ENCODE measurements around the gene MAGIX. TPM values are rescaled to one million over a fixed set of nuclear protein-coding genes. Genes with fewer than 3 reads are reported as not detected.

MAGIX gene
- polyA plus RNA-seq, 1 donor from 2014 or later = 0.49 TPM

GRCh38 chrX:49199315-49199595 is 36.7 kb downstream of the MAGIX start:
- Mint-ChIP-seq H3K27ac (no peak overlapping the region), H3K27me3 (no peaks in the 10 kb centered on the region), H3K4me1 (peaks cover 0 to 3% (median 3%) of the 10 kb centered on the region in 3 donors), H3K36me3 (peaks cover 2% of the 10 kb centered on the region), H3K9me3 (no peaks in the 10 kb centered on the region), H3K4me3 (no peak overlapping the region)

GRCh38 chrX:49199906-49200771 is 37.6 kb downstream of the MAGIX start, which contains the start of gene SYP:
Gene SYP, minus strand, starts transcription at chrX:49200193. Its CDS starts 7 bp downstream, at chrX:49200186.
- Mint-ChIP-seq H3K36me3 (no peaks in the 10 kb centered on the region), H3K27me3 (no peaks in the 10 kb centered on the region), H3K4me3 (peak within 1 kb of the TSS; percentile 13 to 85 (median 76)), H3K4me1 (peaks cover 0 to 3% (median 3%) of the 10 kb centered on the region in 3 donors), H3K9me3 (no peaks in the 10 kb centered on the region), H3K27ac (peak within 1 kb of the TSS in 2 of 3 donors; percentile 1 to 71)

DNA sequence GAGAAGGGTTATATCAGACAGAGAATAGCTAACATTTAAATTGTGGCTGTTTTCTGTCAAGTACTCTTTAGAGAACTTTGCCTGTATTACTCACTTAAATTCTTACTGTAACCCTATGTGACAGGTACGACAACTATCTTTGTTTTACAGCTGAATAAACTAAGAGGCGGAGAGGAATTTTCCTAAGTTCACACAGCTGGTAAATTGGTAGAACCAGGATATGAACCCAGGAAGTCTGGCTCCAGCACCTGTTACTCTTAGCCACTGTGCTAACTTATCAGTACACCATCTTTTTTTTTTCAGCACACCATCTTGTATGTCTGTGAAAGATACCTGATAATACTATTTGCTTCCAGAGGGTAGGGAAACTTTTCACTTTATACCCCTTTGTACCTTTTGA is 39.5 kb downstream of the MAGIX start:
- H3K9me3 Mint-ChIP-seq = no peaks in the 10 kb centered on the region
- H3K27me3 Mint-ChIP-seq = no peaks in the 10 kb centered on the region
- H3K4me3 Mint-ChIP-seq = no peak overlapping the region
- H3K27ac Mint-ChIP-seq = no peak overlapping the region
- peaks cover 0 to 3% (median 3%) of the 10 kb centered on the region in 3 donors for H3K4me1 Mint-ChIP-seq
- no peaks in the 10 kb centered on the region for H3K36me3 Mint-ChIP-seq

DNA sequence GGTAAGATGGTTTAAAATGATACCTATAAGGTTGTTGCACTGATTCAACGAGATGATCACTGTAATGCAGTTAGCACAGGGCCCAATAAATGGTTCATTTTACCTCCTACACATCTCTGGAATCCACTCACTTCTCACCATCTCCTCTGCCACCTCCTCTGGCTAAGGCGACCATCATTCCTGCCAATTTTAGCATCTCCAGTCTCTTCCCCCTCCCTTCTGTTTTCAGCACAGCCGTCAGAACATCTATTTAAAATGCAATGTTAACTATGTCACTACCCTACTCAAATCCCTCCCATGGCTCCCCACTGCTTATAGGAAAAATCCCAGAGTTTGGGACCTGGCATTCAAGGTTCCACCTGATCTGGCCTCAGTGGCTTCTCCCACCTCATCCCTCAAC is 41.0 kb downstream of the MAGIX start:
- Mint-ChIP-seq H3K4me3 (no peak overlapping the region), H3K9me3 (no peaks in the 10 kb centered on the region), H3K4me1 (peaks cover 0 to 2% (median 0%) of the 10 kb centered on the region in 3 donors), H3K27me3 (no peaks in the 10 kb centered on the region), H3K36me3 (no peaks in the 10 kb centered on the region), H3K27ac (no peak overlapping the region)

DNA sequence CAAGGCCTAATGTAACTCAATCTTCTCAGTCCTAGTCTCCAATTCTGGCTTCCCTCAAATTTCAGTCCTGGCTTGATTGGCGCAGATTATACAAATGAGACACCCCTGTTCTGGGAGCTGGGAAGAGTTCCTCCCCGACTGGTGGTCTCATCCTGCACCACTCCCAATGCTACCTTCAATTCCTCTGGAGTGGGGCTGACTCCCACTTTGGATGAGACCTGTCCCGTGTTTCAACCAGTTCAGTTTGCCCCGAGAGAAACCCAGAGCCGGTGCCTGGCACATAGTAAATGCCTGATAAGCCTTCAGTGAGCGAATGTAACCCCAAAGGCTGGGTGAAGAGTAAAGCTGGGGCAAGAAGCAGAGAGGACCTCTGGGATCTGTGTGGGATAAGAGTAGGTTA is 41.5 kb downstream of the MAGIX start:
- Mint-ChIP-seq H3K27me3 (no peaks in the 10 kb centered on the region), H3K4me1 (peaks cover 0 to 2% (median 0%) of the 10 kb centered on the region in 3 donors), H3K9me3 (no peaks in the 10 kb centered on the region), H3K36me3 (no peaks in the 10 kb centered on the region), H3K4me3 (no peak overlapping the region), H3K27ac (no peak overlapping the region)

GRCh38 chrX:49204709-49205108 is 42.2 kb downstream of the MAGIX start:
- no peaks in the 10 kb centered on the region for H3K9me3 Mint-ChIP-seq
- H3K27ac Mint-ChIP-seq = no peak overlapping the region
- H3K4me1 Mint-ChIP-seq = peaks cover 0 to 2% (median 0%) of the 10 kb centered on the region in 3 donors
- H3K4me3 Mint-ChIP-seq = no peak overlapping the region
- no peaks in the 10 kb centered on the region for H3K36me3 Mint-ChIP-seq
- H3K27me3 Mint-ChIP-seq = no peaks in the 10 kb centered on the region

DNA sequence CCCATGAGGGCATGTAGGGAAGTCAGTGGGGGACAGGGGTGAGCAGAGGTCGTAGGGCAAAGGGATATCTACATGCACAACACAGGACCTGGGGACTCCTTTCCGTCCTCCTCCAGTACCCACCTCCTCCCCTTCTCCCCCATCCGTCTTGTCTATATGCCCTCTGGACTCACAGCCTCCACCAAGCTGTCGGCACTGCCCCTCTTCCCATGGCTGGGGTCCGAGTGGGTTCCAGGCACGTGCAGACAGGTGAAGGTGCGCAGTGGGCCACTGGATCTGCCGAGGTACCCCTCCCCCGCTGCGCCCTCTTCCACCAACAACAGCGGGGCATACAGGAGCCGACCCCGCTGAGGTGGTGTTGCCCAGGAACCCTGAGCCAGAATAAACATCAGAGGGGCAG is 42.9 kb downstream of the MAGIX start:
- Mint-ChIP-seq H3K4me1 (peaks cover 0 to 2% (median 0%) of the 10 kb centered on the region in 3 donors), H3K36me3 (no peaks in the 10 kb centered on the region), H3K4me3 (peak overlapping the region in 1 of 4 donors; percentile 73), H3K9me3 (no peaks in the 10 kb centered on the region), H3K27ac (no peak overlapping the region), H3K27me3 (no peaks in the 10 kb centered on the region)

DNA sequence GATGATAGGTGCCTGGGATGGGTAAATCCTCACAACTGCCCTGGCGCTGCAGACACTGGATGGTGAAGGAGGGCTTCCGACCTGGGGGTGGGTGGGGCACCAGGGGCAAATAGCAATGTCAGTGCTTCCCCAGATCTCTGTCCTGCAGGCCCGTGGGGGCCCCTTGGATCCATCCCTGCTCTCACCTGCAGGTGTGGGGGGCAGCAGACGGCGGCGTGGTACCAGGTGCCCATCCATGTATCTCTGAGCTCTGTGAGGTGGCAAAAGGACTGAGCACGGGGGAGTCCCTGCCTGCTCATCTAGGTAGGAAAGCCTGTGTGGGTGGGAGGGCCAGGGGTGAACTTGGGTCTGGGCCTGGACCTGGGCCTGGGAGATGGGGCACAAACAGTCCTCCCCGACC is 44.0 kb downstream of the MAGIX start:
- Mint-ChIP-seq H3K9me3 (no peaks in the 10 kb centered on the region), H3K36me3 (no peaks in the 10 kb centered on the region), H3K27ac (no peak overlapping the region), H3K4me1 (no peaks in the 10 kb centered on the region), H3K27me3 (no peaks in the 10 kb centered on the region), H3K4me3 (no peak overlapping the region)

- no peak overlapping the region for H3K27ac Mint-ChIP-seq
- H3K4me1 Mint-ChIP-seq = no peaks in the 10 kb centered on the region
- H3K4me3 Mint-ChIP-seq = no peak overlapping the region
- no peaks in the 10 kb centered on the region for H3K27me3 Mint-ChIP-seq
- no peaks in the 10 kb centered on the region for H3K36me3 Mint-ChIP-seq
- no peaks in the 10 kb centered on the region for H3K9me3 Mint-ChIP-seq
These were observed 45.8 kb downstream of the MAGIX start for GRCh38 chrX:49208399-49208798.

- H3K4me3 Mint-ChIP-seq = no peak overlapping the region
- H3K4me1 Mint-ChIP-seq = no peaks in the 10 kb centered on the region
- H3K27me3 Mint-ChIP-seq = no peaks in the 10 kb centered on the region
- no peaks in the 10 kb centered on the region for H3K36me3 Mint-ChIP-seq
- peaks cover 0 to 2% (median 0%) of the 10 kb centered on the region in 3 donors for H3K9me3 Mint-ChIP-seq
- H3K27ac Mint-ChIP-seq = no peak overlapping the region
These were observed 47.1 kb downstream of the MAGIX start for GRCh38 chrX:49209434-49210251.

DNA sequence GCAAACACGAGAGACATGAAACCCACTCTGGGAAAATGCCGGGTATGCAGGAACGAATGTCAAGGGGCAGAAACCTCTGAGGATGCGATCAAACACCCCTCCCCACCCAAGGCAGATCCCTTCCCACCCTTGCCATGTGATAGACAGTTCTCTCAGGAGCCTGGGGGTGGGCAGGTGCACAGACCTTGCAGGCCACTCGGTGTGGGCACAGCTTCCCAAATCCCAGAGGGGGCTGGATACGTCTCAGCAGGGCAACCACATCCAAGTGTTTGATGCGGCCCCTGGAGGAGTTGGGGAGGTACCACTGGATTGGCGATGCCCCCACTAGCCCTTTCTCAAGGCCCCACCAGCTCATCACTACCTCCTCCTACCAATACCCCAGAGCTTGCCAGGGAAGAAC is 47.8 kb downstream of the MAGIX start:
- no peak overlapping the region for H3K27ac Mint-ChIP-seq
- no peaks in the 10 kb centered on the region for H3K27me3 Mint-ChIP-seq
- H3K9me3 Mint-ChIP-seq = peaks cover 0 to 2% (median 0%) of the 10 kb centered on the region in 3 donors
- no peaks in the 10 kb centered on the region for H3K4me1 Mint-ChIP-seq
- H3K4me3 Mint-ChIP-seq = no peak overlapping the region
- H3K36me3 Mint-ChIP-seq = peaks cover 2% of the 10 kb centered on the region

DNA sequence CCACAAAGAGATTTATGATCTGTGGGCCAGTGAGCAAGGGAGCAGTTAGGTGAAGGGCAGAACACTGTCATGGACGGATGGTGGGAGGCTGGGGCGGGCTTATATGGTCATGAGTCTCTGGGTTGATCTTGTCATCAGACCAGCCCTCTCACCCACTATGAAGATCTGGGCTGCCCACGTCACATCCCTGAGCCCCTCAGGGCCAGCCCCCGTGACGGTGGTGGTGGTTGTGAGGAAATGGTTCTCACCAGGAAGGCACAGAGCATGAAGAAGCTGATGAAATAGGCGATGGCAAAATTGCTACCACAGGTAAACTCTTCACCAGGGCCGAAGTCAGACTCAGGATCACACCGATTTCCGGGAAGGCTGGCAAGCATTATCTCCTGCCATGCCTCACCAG is 48.5 kb downstream of the MAGIX start:
- no peak overlapping the region for H3K27ac Mint-ChIP-seq
- H3K27me3 Mint-ChIP-seq = peaks cover 2% of the 10 kb centered on the region
- H3K4me3 Mint-ChIP-seq = no peak overlapping the region
- peaks cover 2% of the 10 kb centered on the region for H3K36me3 Mint-ChIP-seq
- H3K4me1 Mint-ChIP-seq = no peaks in the 10 kb centered on the region
- peaks cover 0 to 2% (median 0%) of the 10 kb centered on the region in 3 donors for H3K9me3 Mint-ChIP-seq

- Mint-ChIP-seq H3K36me3 (peaks cover 2% of the 10 kb centered on the region), H3K4me1 (no peaks in the 10 kb centered on the region), H3K27ac (no peak overlapping the region), H3K27me3 (peaks cover 2% of the 10 kb centered on the region), H3K4me3 (no peak overlapping the region), H3K9me3 (peaks cover 0 to 5% (median 0%) of the 10 kb centered on the region in 3 donors)
These were observed 49.7 kb downstream of the MAGIX start for GRCh38 chrX:49212209-49212608.

DNA sequence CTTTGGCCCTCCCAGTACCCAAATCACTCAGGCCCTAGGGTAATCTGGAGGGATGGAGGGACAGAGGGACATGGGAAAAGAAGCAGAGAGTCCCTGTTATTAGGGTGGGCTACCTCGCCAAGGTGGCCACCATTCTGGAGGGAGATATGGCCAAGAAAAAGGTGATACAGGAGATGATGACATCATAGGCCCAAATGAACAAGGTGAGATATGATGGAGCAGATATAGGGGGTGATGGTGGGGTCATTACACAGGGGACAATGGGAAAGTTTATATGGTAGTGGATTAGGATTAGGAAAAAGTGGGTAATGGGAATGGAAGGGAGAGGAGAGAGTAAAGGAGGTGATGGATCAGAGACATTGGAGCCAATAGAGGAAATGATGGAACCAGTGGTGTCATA is 50.3 kb downstream of the MAGIX start:
- H3K4me1 Mint-ChIP-seq = no peaks in the 10 kb centered on the region
- H3K4me3 Mint-ChIP-seq = no peak overlapping the region
- H3K27ac Mint-ChIP-seq = no peak overlapping the region
- H3K36me3 Mint-ChIP-seq = peaks cover 2% of the 10 kb centered on the region
- H3K9me3 Mint-ChIP-seq = peaks cover 0 to 5% (median 0%) of the 10 kb centered on the region in 3 donors
- peaks cover 2% of the 10 kb centered on the region for H3K27me3 Mint-ChIP-seq

DNA sequence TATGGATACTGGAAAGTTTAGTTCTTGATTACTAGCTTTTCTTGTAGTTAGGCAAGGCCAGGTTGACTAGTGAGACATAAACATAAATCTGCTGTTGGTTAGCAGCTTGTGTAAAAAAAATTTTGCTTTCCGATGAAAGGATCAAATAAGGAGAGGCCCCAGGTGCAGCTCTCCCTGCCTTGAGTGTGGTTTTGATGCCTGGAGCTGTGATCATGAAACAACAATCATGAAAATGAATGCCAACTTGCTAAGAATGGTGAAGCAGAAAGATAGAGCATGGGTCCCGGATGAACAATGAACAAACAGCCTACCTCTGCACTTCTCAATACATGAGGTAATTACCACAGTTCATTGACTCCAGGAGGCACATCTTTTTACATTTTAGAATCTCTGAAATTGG is 51.9 kb downstream of the MAGIX start:
- H3K27me3 Mint-ChIP-seq = peaks cover 2% of the 10 kb centered on the region
- no peak overlapping the region for H3K4me3 Mint-ChIP-seq
- H3K9me3 Mint-ChIP-seq = peaks cover 0 to 7% (median 0%) of the 10 kb centered on the region in 3 donors
- H3K4me1 Mint-ChIP-seq = no peaks in the 10 kb centered on the region
- H3K36me3 Mint-ChIP-seq = peaks cover 2% of the 10 kb centered on the region
- no peak overlapping the region for H3K27ac Mint-ChIP-seq
